ENCODE data around the gene CD164L2.

CD164L2 gene

DNA sequence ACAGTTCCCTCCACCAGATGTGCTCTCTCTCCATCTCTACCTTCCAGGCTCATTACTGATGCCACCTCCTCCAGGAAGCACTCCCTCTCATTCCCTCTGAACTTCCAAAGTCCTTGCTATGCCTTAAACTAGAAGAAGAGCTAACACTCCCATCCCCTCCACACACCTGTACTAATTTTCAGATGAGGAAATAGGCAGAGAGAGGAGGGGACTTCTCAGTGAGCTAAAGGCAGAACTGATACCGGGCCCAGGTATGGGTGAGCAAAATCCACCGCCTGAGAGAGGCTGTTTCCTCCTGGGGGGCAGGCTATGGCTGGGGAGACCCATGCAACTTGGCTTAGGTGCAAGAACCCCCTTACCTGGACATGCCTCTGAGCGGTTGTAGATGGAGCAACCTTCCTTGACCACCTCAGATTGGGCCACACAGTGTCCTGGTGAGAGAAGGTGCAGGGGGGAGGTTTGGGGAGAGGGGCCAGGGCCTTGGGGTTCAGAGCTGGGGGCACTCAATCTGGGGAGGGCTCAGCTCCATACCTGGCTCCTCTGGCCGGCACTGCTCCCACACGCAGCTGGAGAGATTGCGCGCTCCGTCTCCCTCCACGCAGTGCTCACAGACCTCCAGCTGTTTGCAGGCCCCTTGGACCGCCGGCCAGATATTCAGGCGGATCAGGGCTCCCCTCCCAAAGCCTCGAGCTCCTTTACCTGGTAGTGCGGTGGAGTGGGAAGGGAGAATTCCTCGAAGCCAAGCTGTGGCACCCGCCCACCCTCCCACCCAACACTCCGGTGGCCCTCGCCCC is 967 bp downstream of the CD164L2 start:
- DNase-seq: no peak

DNA sequence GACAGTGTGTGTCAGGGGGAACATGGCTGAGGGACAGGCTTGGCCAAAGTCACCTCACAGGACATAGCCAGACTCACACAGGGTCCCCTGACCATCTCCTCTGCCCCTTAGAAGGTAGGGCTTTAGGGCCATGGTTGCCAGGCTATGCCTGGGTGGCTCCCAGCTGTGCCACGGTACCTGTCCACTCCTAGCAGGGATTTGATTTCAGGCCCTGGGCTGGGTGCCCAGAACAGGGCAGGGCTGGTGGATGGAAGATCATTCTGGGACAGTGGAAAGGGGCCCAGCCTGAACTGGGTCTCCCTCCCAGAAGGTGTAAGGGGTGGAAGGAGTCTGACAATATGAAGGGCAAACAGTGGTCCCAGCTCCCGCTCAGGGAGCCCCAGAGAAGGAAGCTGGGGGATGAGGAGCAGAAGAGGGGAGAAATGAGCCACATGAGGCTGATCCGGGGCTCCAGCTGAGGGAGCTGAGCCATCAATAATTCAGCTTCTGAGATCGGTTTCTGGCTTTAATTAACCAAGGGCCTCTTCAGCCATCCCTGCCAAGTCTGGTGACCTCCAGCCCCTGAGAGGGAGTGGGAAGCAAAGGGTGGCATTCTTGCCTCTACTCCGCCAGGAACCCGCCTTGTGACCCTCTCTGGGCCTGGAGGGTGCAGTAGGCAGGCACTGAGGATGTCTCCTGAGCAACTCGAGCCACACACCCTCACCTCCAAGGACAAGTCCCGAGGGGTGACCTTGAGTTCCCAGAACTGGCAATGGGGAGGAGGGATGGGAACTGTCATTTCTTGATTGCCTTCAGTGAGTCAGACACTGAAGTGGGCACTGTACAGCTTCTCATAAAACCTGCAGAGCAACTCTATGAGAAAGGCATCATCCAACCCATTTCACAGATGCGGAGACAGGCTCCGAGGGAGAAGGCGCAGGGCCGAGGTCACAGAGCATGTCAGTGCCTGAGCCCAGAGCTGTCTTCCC is 2.1 kb downstream of the CD164L2 start:
- DNase-seq: no peak

DNA sequence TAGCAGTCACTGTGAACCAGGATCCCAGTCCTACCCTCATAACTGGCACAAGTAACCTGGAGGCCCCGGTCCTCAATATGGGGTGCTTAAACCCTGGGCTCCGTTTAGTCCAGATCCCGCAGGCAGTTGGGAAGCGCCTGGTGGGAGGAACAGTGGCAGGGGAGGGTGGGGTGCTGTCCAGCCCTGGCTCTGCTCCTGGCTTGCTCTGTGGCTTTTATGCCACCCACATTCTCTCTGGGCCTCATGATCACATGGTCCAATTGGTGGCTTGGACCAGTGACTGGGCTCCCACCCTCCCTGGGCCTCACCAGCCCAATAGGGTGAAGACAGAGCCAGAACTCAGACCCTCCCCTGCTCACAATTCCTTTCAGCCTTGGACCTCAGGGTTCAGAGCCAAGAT is 2.9 kb downstream of the CD164L2 start:
- no peak for DNase-seq

DNA sequence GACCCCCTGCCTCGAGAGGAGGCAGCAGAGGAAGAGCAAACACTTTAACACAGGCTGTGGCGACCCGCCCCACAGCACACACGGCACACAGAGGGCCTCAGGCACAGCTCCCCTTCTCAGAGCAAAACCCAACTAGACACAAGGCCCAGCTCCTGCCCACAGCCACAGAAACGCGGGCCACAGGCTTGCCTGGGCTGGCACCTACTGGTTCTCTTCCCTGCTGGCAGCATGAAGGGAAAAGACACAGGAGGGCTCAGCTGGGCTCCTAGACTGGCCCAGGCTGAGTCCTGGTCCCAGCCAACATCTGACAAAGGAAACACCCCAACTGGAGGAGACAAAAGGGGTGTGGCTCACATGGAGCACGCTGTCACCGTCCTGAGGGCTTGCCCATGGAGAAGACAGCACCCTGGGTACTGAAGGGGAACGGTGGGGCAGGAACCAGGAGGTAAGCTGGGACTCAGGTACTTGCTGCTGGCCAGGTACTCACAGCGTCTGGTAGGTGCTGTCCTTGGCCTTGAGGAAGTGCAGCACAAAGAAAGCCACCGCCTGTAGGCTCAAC is 3.5 kb downstream of the CD164L2 start:
- DNase-seq: no peak

DNA sequence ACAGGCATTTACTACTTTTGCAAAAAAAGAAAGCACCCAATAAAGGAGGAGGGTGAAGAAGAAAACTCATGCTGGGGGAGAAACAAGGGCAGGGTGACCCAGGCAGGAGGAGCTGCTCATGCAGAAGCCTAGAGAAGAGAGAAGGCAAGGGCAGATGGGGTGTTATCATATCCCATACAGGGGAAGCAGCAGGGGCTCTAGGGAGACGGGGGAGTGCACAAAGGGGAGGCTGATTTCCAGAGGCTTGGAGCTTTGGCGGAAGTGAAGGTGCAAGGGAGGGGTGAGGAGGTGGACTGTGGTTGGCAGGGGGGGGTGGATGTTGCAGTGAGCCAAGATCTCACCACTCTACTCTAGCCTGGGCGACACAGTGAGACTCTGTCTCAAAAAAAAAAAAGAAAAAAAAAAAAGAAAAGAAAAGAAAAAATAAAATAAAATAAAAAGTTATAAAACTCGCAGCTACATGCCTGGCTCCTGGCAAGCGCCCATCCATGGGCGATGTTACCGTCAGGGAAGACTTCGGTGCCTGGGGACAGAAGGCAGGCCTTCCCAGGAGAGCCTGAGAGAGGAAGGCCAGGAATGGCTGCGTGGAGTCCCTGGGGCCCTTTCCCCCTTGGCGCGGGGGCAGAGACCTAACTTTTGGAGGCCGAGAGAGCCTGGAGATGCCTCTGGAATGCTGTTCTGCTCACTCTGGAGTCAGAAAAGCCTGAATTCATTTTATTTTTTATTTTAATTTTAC is 5.2 kb downstream of the CD164L2 start:
- no peak for DNase-seq

DNA sequence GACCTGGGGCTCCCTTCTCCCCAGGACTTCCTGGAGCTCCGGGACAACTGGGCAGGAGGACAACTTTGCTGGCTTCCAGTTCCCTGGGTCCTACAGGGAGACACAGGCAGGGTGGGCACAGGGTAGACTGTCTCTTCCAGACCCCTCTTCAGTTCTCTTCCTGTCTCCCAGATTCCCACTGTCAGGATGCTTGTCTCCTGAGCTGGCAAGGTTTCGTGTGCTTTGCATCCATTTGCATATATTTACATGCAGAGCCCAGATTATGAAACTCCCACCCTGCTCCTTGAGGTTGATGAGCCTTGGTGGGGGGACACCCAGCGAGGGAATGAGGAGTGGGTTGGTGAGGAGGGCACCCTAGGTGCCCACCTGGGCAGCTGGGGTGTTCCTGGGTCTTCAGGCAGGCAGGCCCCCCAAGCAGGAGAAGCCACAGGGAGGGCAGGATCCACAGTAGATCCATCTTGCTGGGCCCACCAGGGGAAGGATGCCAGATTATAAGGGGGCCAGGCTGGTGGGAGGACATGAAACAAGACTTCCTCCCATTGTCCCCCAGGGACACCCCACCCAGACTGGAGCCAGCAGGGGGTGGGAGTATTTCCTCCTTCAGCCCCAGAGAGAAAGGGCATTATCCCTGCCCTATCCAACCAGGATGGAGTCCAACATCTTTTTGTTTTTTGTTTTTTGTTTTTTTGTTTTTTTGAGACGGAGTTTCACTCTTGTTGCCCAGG is 8.6 kb downstream of the CD164L2 start, which contains the start of gene FCN3:
Gene FCN3, minus strand, starts transcription at position 463 of the 725 bp plus-strand sequence. Its CDS starts 6 bp downstream, at position 457.
- DNase-seq: no peak

DNA sequence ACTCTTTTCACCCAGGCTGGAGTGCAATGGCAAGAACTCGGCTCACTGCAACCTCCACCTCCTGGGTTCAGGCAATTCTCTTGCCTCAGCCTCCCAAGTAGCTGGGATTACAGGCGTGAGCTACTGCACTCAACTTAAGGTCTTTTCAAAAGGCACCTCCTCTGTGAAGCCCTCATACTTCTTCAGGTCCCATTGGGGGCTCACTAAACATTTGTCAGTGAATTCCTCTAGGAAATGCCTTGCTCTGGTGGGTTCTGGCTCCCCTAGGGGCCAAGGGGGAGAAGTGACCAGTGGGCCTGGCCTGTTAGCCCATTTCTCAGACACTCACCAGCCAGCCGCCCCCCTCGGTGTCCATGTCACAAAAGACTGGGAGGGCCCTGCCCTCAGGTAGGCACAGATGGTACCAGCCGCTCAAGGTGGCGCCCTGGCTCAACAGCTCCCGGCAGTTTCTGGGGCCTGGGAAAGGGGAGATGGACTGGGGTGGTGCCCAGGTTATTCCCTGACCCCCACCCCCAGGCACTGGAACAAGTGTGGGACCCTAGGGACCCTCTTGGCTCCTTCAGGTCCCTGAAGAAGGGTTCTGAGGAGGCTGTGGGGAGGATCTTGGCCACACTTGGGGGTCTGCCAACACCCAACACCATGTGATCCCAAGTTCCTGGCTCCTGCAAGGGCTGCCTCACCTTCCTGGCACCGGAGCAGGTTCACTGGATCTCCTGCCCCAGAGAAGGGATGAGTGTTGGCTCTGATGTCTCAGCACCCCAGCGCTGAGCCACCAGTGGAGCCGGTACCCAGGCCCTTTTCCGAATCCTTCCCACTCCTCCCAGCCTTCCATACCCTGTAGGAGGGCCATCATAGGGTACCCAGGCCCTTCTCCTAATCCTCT is 10.1 kb downstream of the CD164L2 start:
- DNase-seq: no peak

DNA sequence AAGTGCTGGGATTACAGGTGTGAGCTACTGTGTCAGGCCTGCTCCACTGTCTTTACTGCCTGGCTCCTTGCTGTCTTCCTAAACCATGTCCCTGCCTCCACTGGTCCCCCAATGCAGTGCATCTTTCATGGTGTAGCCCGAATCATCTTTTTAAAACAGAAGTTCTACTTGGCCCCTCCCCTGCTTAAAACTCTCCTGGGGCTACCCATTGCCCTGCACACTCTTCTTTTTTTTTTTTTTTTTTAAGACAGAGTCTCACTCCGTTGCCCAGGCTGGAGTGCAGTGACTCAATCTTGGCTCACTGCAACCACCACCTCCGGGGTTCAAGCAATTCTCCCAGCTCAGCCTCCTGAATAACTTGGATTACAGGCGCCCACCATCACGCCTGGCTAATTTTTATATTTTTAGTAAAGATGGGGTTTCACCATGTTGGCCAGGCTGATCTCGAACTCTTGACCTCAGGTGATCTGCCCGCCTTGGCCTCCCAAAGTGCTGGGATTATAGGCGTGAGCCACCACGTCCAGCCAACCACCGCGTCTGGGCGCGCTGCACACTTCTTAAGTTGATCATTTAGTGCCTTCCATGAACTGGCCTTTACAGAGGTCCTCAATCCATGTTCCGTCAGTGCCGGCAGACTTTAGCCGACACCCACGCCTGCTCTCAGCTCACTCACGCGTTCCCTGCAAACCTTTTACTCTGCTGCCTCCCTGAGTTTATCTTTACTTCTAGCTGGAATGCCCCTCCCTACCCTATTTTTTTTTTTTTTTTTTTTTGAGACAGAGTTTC is 10.9 kb downstream of the CD164L2 start:
- DNase-seq: no peak

DNA sequence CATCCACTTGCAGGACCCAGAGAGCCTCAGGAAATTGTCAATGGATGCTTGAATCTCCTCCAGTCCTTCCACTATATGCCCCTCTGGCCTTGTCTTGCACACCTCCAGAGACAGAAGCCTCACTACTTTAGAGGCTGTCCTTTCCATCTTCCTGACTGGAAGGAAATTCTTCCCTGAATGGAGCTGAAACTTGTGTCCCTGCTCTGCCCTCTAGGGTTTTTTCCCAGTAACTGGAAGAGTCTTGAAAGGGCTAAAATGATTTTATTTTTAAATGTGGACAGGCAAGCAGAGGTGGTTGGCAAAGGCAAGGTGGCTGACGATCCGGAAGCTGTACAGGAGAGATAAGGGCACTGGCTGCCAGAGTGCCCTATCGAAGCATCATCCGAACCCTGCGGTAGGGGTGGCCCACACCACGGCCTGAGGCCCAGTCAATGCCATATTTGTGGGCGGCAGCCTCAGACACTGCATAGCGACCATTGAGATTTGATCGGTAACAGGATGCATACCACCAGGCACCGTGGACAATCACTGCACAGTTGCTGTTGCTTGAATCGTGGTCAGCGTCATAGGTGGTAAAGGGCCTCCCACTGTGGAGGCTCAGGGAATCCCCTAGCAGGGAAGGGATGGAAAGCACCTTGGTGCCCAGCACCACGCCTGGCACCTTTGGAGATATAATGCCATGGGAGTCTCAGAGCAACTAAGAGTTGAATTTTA is 14.1 kb downstream of the CD164L2 start:
- DNase-seq: no peak

DNA sequence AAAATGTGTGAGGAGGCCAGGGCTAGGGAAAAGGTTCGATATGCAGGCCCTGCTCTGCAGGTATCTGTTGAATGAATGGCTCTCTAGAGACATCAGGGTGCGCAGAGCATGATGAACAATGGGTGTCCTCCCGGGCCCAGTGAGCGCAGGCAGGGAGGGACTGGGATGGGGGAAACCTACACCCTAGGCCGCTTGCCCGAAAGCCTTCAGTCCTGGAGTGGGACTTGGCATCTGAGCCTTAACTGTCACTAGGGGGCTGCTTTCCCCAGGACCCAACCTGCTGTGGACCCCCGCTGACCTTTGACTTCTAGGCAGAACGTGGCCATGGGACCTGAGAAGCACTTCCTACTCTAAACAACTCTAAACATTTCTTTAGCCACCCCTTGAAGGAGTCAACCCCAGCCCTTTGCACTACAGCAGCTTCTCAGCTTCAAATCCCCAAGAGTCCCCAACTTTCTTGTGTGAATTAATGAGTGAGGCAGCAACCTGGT is 15.9 kb downstream of the CD164L2 start:
- no peak for DNase-seq

DNA sequence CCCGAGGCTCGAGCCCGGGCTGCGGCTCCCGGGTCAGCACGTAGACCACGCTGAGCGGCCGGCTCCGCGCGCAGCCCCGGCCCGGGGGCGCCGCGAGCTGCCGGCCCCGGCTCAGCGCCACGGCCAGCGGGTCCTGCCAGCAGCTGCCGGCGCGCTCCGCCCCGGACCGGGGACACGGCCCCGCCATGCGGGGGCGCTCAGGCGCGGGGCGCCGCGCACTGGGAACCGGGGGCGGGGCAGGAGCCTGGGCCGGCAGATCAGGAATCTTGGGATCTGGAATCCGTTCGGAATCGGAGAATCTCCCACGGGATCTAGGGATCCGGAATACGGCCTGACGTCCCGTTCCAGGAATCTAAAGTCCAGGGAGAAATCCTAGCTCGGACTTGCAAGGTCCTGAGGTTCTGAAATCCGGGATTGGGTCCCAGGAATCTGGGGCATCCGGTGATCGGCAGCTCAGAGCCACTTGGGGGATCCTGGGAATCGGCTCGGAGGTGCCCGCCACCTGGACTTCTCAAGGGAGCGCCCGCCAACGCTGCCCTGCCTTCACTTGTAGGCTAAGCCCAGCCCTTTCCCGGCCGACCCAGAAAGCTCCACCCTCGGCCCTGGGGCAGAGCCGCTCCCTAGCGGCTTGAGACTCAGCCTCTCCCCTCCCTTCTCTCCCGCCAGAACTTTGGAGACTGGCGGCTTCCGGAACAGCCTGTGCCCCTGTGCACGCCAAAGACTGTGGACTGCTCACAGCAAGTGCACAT is 16.5 kb downstream of the CD164L2 start, which contains the start of gene MAP3K6:
Gene MAP3K6, minus strand, starts transcription at position 551 of the 749 bp plus-strand sequence. Its CDS starts 364 bp downstream, at position 187.
- peak; percentile 69 for DNase-seq

DNA sequence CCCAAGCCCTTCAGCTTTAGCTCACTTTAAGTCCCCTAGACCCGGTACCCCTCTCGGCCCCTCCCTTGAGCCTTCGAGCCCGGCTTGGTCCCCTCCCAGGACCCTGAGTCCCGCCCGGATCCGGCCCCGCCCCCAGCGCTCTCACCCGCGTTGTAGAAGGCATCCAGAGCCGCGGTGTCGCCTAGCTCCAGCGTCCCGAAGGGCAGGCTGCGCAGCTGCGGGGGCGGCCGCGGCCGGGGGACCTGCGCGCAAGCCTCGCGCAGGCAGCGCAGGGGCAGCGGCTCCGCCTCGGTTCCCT is 17.1 kb downstream of the CD164L2 start:
- peak; percentile 92 for DNase-seq

DNA sequence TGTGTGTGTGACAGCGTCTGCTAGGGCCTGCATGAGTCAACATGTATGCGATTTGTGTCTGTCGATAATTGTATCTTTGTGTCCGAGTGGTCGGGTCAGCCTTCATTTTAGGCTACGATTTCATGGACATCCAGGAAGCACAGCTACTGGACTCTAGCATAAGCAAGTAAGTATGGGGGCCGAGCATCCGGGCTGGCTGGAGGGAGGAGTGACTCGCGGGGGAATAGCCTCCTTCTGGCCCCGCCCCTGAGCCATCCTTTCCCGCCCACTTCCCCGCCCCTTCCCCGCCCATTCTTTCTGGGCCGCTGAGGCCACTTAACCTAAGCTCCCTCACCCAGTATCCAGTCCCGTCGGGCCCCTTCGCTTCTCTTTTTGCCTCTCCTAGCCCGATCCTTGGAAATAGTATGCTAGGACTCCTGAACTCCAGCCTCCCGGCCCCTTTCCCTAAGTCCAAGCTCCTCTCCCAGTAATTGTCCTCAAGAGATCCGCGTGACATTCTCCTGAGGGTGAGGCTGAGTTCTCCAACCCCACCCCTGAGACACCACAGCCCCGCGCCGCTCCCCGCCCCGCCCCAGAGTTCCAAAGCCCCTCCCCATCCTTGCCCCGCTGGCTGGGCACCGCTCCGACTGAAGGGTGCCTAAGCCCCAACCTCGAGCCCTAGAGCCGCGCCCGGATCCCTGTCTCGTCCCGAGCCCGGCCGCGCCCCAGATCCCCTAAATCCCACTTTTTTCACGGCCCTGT is 17.6 kb downstream of the CD164L2 start:
- peak; percentile 89 for DNase-seq

DNA sequence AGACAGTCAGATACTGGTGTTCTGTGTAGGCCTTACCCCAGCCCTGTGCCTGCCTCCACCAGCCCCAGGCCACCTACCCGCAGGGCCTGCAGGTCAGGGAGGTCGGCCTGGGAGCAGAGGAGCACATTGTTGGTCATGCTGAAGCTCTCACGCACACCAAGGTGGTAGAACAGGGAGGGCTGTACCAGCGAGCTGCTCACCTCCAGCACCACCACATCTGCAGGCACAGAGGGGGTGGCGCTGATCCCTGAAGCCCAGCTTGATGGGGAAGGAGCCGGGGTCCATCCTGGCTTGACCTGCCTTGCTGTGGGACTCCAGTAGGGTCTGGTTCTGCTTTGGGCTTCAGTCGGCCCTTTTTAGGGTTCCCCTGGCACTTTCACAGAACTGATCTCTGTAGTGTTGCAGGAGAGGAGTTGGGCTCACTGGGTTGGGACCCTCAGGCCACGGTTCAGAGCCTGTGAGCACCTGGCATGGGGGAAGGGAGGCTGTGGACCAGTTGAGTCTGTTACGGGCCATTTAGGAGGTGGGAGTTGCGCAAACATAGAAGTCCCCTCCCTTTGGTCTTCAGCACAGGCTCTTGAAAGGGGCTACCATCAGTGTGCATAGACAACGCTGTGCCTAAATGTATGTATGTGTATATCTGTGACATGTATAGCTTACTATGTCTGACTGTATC is 18.3 kb downstream of the CD164L2 start:
- no peak for DNase-seq

DNA sequence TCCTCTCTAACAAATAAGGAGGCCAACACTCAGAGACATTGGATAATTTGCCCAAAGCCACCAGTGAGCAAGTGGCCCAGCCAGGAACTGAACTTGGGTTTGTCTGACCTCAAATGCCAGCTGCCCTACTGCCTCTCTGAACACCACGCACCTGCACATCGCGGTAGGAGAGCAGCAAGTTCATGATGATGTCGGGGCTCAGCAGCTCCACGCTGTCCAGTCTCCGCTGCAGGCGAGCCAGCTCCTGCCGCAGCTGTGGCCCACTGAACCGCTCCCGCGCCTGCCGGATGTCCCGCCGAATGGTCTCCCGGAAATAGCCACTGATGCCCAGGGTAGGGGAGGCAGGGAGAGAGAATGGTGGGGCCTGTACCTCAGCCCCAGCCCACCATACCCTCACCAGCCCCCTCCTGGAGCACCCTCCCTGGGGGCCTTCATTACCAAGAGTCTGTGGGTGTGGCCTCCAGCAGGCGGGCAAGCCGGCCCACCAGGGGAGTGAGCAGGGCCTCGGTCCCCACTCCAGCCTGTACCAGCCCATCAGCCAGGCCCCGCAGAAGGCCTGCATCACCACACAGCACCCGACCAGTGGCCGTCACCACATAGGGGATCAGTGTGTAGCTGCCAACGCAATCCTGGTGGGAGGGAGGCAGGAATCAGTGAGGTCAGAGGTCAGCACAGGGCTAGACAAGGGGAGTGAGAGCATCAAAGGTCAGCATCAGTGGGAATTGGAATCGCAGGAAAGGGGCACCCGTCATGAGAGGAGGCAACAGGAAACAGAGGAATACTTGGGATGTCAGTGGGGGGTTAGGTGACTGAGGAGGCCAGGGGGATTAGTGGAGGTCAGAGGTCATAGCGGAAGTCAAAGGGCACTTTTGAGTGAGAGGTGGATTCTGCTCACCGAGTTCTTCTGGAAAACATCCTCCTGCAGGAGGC is 19.1 kb downstream of the CD164L2 start:
- no peak for DNase-seq

DNA sequence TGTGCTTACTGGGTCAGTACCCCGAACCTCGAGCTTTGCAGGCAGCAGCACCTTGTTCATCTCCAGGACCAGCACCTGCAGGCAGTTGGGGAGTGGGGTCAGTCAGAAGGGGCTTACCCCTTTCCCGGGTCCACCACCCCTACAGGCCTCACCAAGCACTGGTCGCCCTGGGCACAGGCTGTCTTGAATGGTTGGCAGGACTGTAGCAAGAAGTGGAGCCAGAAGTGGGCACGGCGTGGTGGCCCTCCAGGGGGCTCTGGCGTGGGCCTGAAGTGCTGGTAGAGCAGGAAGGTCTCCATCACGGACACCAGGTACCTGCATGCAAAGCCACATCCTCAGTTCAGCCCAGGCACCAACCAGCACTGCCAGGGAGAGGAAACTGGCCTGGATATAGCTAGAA is 21.6 kb downstream of the CD164L2 start:
- no peak for DNase-seq
